HT-29 (cell line): ENCODE data around the gene SNX30. TPM values are rescaled to one million over a fixed set of nuclear protein-coding genes. Genes with fewer than 3 reads are reported as not detected.

Source experiments
- DNase-seq: peaks from one replicate; pipeline ENCODE4 v3.0.0-alpha.2; 2015; ENCODE audit warnings: low spot score
- total RNA-seq: library from RNA; depleted of rRNA; stranded (reverse); fragments of >200 nt; shearing (Covaris generic); gene quantifications from 2 replicates; pipeline ENCODE4 v1.2.3, GENCODE V29; 2014

SNX30 gene
- total RNA-seq, 1 experiment from 2014 or later = 3.2 TPM

- DNase-seq = peak; percentile 67
Observed at GRCh38 chr9:112819635-112820496, 69.3 kb downstream of the SNX30 start.

- no peak for DNase-seq
Observed at GRCh38 chr9:112820881-112821280, 70.3 kb downstream of the SNX30 start.

- DNase-seq = no peak
Observed at GRCh38 chr9:112822618-112823017, 72.1 kb downstream of the SNX30 start.

GRCh38 chr9:112823257-112823656 is 72.7 kb downstream of the SNX30 start:
- DNase-seq = no peak

- DNase-seq = no peak
Observed at GRCh38 chr9:112831281-112831851, 80.8 kb downstream of the SNX30 start.

- DNase-seq = no peak
Observed at GRCh38 chr9:112831969-112832368, 81.4 kb downstream of the SNX30 start.

GRCh38 chr9:112833081-112833480 is 82.5 kb downstream of the SNX30 start:
- no peak for DNase-seq

- peak; percentile 32 for DNase-seq
Observed at GRCh38 chr9:112836394-112836793, 85.8 kb downstream of the SNX30 start.

GRCh38 chr9:112838342-112838741 is 87.8 kb downstream of the SNX30 start:
- DNase-seq = no peak

- DNase-seq = no peak
Observed at GRCh38 chr9:112839331-112839730, 88.8 kb downstream of the SNX30 start.

GRCh38 chr9:112841261-112841660 is 90.7 kb downstream of the SNX30 start:
- DNase-seq = no peak

GRCh38 chr9:112842555-112842954 is 92.0 kb downstream of the SNX30 start:
- no peak for DNase-seq

GRCh38 chr9:112844771-112845542 is 94.4 kb downstream of the SNX30 start:
- DNase-seq = peak; percentile 80

- no peak for DNase-seq
Observed at GRCh38 chr9:112846528-112847488, 96.2 kb downstream of the SNX30 start.

GRCh38 chr9:112848316-112849151 is 98.0 kb downstream of the SNX30 start:
- no peak for DNase-seq

- no peak for DNase-seq
Observed at GRCh38 chr9:112849363-112849922, 98.9 kb downstream of the SNX30 start.

GRCh38 chr9:112850840-112851239 is 100.3 kb downstream of the SNX30 start:
- DNase-seq = no peak

GRCh38 chr9:112852741-112853504 is 102.4 kb downstream of the SNX30 start:
- DNase-seq = no peak
